B cell (primary cell): Measurements from ENCODE around the gene AKT1. TPM values are rescaled to one million over a fixed set of nuclear protein-coding genes. Genes with fewer than 3 reads are reported as not detected.
A peak's percentile ranks its signal among the peaks of the same experiment; 100 is the strongest.

Source experiments
- ATAC-seq: fragments of 200-7000 bp; cut with Tn5 transposase; one replicate; pipeline ENCODE4 v1.10.0; 2021; ENCODE audit warnings: low read depth, mild to moderate bottlenecking, moderate number of reproducible peaks, moderate library complexity
- CTCF ChIA-PET: fragments of 350-600 bp; sonication (Branson Sonifier 250); formaldehyde crosslinking; loops from one replicate; lab custom pipeline; 2021; ENCODE audit warnings: antibody characterized with exemption, inconsistent platforms; lab: Charles Lee
- POLR2A ChIA-PET: fragments of 350-600 bp; sonication (Branson Sonifier 250); formaldehyde crosslinking; loops from one replicate; lab custom pipeline; 2021; ENCODE audit warnings: antibody characterized with exemption; lab: Charles Lee
- DNase-seq: peaks from one replicate; pipeline ENCODE4 v3.0.0; 2013
- H2AFZ ChIP-seq: 2 replicates; pipeline ENCODE4 v1.6.1; 2012; ENCODE audit warnings: mild to moderate bottlenecking, low read depth, low read length; ENCODE audit not compliant: insufficient read depth, poor library complexity, severe bottlenecking
- H3K27ac ChIP-seq, 2 donors: 1 replicate in 1 of 2; 2 replicates in 1 of 2; pipeline ENCODE4 v1.5.1; 2012 to 2013; ENCODE audit warnings: low read length in 2 of 2, mild to moderate bottlenecking in 2 of 2, moderate library complexity in 1 of 2
- H3K27me3 ChIP-seq, 4 experiments: fragments of 200-600 bp in 1 of 4; sonication (generic) in 1 of 4; replicated peaks in 1 of 4; 1 replicate in 2 of 4; 2 replicates in 2 of 4; pipeline versions ENCODE4 v1.6.1 to v1.7.0; 2013 to 2016; ENCODE audit warnings: low read length in 3 of 4, mild to moderate bottlenecking in 2 of 4, mixed read lengths in 1 of 4, moderate library complexity in 1 of 4; ENCODE audit not compliant: insufficient read depth in 4 of 4, control insufficient read depth in 3 of 4; ENCODE audit errors: control extremely low read depth in 1 of 4
- H3K36me3 ChIP-seq, 2 experiments: replicated peaks in 1 of 2; 1 replicate in 1 of 2; 2 replicates in 1 of 2; pipeline versions ENCODE4 v1.6.1 to v1.7.1; 2013; ENCODE audit warnings: low read length in 1 of 2; ENCODE audit not compliant: insufficient read depth in 2 of 2, control insufficient read depth in 1 of 2; ENCODE audit errors: control extremely low read depth in 1 of 2, extremely low read depth in 1 of 2
- H3K4me1 ChIP-seq, 2 donors: fragments of 200-600 bp in 1 of 2; sonication (generic) in 1 of 2; 1 replicate in 1 of 2; 2 replicates in 1 of 2; pipeline versions ENCODE4 v1.5.1 to v1.6.1; 2013 to 2017; ENCODE audit warnings: low read length in 2 of 2; ENCODE audit not compliant: control insufficient read depth in 2 of 2, insufficient read depth in 2 of 2
- H3K4me2 ChIP-seq: replicated peaks from 2 replicates; pipeline ENCODE3; 2012; ENCODE audit warnings: mild to moderate bottlenecking, low read depth, low read length; ENCODE audit not compliant: poor library complexity, severe bottlenecking
- H3K4me3 ChIP-seq, 5 experiments: fragments of 200-600 bp in 1 of 5; sonication (generic) in 1 of 5; 1 replicate in 3 of 5; 2 replicates in 2 of 5; pipeline versions ENCODE4 v1.5.1 to v1.7.0; 2011 to 2016; ENCODE audit warnings: low read length in 4 of 5, mild to moderate bottlenecking in 4 of 5, low read depth in 2 of 5, control low read depth in 1 of 5, moderate library complexity in 1 of 5; ENCODE audit not compliant: insufficient read depth in 1 of 5; ENCODE audit errors: control extremely low read depth in 1 of 5, extremely low read depth in 1 of 5
- H3K79me2 ChIP-seq: fragments of 200-600 bp; sonication (generic); one replicate; pipeline ENCODE4 v1.6.0; 2016; ENCODE audit warnings: low read length; ENCODE audit not compliant: control insufficient read depth, insufficient read depth
- H3K9ac ChIP-seq: fragments of 200-600 bp; sonication (generic); 2 replicates; pipeline ENCODE4 v1.6.1; 2017; ENCODE audit warnings: mild to moderate bottlenecking, low read length, moderate library complexity
- H3K9me3 ChIP-seq, 3 donors: one replicate each; pipeline versions ENCODE4 v1.6.1 to v1.7.1; 2013; ENCODE audit warnings: low read length in 2 of 3; ENCODE audit not compliant: control insufficient read depth in 2 of 3, insufficient read depth in 1 of 3; ENCODE audit errors: control extremely low read depth in 1 of 3
- H4K20me1 ChIP-seq: 2 replicates; pipeline ENCODE4 v1.6.0; 2012; ENCODE audit warnings: mild to moderate bottlenecking, low read length; ENCODE audit not compliant: insufficient read depth, control insufficient read depth, poor library complexity, severe bottlenecking
- H3K27ac Mint-ChIP-seq: one replicate; pipeline ENCODE4 v1.8.0; 2021; ENCODE audit warnings: mixed read lengths
- H3K27me3 Mint-ChIP-seq: one replicate; pipeline ENCODE4 v1.8.0; 2021; ENCODE audit warnings: mixed read lengths
- H3K4me1 Mint-ChIP-seq: one replicate; pipeline ENCODE4 v1.8.0; 2021; ENCODE audit warnings: mixed read lengths
- H3K4me3 Mint-ChIP-seq: one replicate; pipeline ENCODE4 v1.8.0; 2021; ENCODE audit warnings: mixed read lengths
- H3K9me3 Mint-ChIP-seq: one replicate; pipeline ENCODE4 v1.8.0; 2022; ENCODE audit warnings: mixed read lengths; ENCODE audit not compliant: insufficient read depth
- EZH2 ChIP-seq: IDR thresholded peaks from 2 replicates; pipeline ENCODE4 v1.6.1; 2012; ENCODE audit warnings: borderline replicate concordance, low read depth, mild to moderate bottlenecking, moderate library complexity, low read length; ENCODE audit not compliant: insufficient read depth, poor library complexity, severe bottlenecking
- WGBS: methylation state at CpG from one replicate; pipeline ENCODE4 v1.1.5; 2013; ENCODE audit warnings: missing lambda C conversion rate; ENCODE audit not compliant: insufficient coverage; 5-methylcytosine and 5-hydroxymethylcytosine counted together
- intact Hi-C: fragments of 100-400 bp; cut with micrococcal nuclease; formaldehyde crosslinking; loops from one replicate; pipeline ENCODE4 v1.10.0; 2022
- polyA plus RNA-seq: library from polyadenylated mRNA; depleted of rRNA; stranded (reverse); fragments of >200 nt; gene quantifications from 2 replicates; pipeline ENCODE4 v1.2.3, GENCODE V29; 2012
- total RNA-seq, 2 donors: library from RNA; stranded (reverse); fragments of 120-200 nt in 1 of 2; gene quantifications; 1 replicate in 1 of 2; 2 replicates in 1 of 2; pipeline versions ENCODE4 v1.2.3 to v1.2.4, GENCODE V29; 2013 to 2022
- TF ChIP-seq, protein P1 (sequence below): fragments of 200-600 bp; IDR thresholded peaks from one replicate; pipeline ENCODE4 v1.8.0; 2022; ENCODE audit warnings: antibody characterized with exemption, mild to moderate bottlenecking

AKT1 gene
- total and polyA plus RNA-seq, 2 donors (not counting 1 experiment from before 2014, with no cell fraction given) = 71.1 to 90.1 TPM

DNA sequence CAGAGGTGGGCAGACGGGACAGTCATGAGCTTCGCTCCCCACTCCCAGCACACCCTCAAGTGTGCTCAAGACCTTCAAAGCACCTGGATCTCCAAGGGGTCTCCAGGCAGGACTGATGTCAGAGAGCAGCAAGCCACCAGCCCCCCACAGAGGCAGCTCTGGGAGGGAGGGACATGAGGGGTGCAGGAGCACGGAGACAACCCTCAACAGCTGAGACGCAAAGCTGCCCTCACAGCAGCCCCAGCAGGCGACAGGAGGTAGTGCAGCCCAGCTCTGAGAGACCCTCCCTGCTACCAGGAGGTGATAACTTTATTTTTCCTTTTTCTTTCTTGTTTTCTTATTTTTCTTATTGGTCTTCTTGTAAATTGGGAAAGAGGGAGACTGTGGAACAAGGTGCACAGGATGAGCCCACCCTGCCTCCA, 24.7 kb downstream of the AKT1 start:
- intact Hi-C loops = no loop called here
- CTCF ChIA-PET = interaction anchor here (0.5 to 6.1 kb wide), 6 partner anchors 17 to 230 kb away, joined by 3 to 89 read pairs (median 4); partner anchors contain the start of gene SIVA1
- no peaks in the 10 kb centered on the region for H3K9me3 Mint-ChIP-seq
- H3K4me1 ChIP-seq = peaks cover 0 to 8% of the 10 kb centered on the region in 2 donors
- H3K79me2 ChIP-seq = no peaks in the 10 kb centered on the region
- H3K4me3 Mint-ChIP-seq = no peak overlapping the region
- H4K20me1 ChIP-seq = no peaks in the 10 kb centered on the region
- H3K27ac ChIP-seq = no peak overlapping the region
- no CpG with 5 or more reads among the region's 5 CpGs for WGBS
- no peak overlapping the region for H3K4me3 ChIP-seq
- peaks cover 8% of the 10 kb centered on the region for H3K4me1 Mint-ChIP-seq
- peaks cover 0 to 14% (median 3%) of the 10 kb centered on the region in 3 donors for H3K9me3 ChIP-seq
- POLR2A ChIA-PET = no interaction called here
- no peaks in the 10 kb centered on the region for H3K27me3 ChIP-seq
- H3K9ac ChIP-seq = no peak overlapping the region
- H3K27ac Mint-ChIP-seq = no peak overlapping the region
- no peak overlapping the region for H3K4me2 ChIP-seq
- no peak overlapping the region for H2AFZ ChIP-seq
- TF ChIP-seq EZH2 = no peak
- TF ChIP-seq, protein P1, sequence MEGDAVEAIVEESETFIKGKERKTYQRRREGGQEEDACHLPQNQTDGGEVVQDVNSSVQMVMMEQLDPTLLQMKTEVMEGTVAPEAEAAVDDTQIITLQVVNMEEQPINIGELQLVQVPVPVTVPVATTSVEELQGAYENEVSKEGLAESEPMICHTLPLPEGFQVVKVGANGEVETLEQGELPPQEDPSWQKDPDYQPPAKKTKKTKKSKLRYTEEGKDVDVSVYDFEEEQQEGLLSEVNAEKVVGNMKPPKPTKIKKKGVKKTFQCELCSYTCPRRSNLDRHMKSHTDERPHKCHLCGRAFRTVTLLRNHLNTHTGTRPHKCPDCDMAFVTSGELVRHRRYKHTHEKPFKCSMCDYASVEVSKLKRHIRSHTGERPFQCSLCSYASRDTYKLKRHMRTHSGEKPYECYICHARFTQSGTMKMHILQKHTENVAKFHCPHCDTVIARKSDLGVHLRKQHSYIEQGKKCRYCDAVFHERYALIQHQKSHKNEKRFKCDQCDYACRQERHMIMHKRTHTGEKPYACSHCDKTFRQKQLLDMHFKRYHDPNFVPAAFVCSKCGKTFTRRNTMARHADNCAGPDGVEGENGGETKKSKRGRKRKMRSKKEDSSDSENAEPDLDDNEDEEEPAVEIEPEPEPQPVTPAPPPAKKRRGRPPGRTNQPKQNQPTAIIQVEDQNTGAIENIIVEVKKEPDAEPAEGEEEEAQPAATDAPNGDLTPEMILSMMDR = peak; percentile 50
- H3K27me3 Mint-ChIP-seq = no peaks in the 10 kb centered on the region
- ATAC-seq (no peak), DNase-seq (no peak)
- H3K36me3 ChIP-seq = peaks cover 0 to 10% of the 10 kb centered on the region in 2 experiments

- no peak overlapping the region for H3K9ac ChIP-seq
- ChIA-PET CTCF (interaction anchor here (0.5 to 6.1 kb wide), 5 partner anchors 18 to 231 kb away, joined by 3 to 89 read pairs (median 4); partner anchors contain the start of gene SIVA1), POLR2A (no interaction called here)
- peaks cover 0 to 10% of the 10 kb centered on the region in 2 experiments for H3K36me3 ChIP-seq
- 97% methylated on average over 23 of the region's 24 CpGs for WGBS
- Mint-ChIP-seq H3K4me1 (peaks cover 8% of the 10 kb centered on the region), H3K27me3 (no peaks in the 10 kb centered on the region), H3K4me3 (no peak overlapping the region), H3K9me3 (no peaks in the 10 kb centered on the region), H3K27ac (no peak overlapping the region)
- TF ChIP-seq, protein P1 = no peak
- no peak for TF ChIP-seq EZH2
- no peak overlapping the region for H3K4me2 ChIP-seq
- no peak overlapping the region for H2AFZ ChIP-seq
- no peaks in the 10 kb centered on the region for H3K79me2 ChIP-seq
- intact Hi-C loops = no loop called here
- H3K27ac ChIP-seq = no peak overlapping the region
- peaks cover 0 to 8% of the 10 kb centered on the region in 2 donors for H3K4me1 ChIP-seq
- no peak for ATAC-seq
- H3K27me3 ChIP-seq = no peaks in the 10 kb centered on the region
- H4K20me1 ChIP-seq = no peaks in the 10 kb centered on the region
- DNase-seq = no peak
- H3K4me3 ChIP-seq = no peak overlapping the region
- peaks cover 0 to 14% (median 3%) of the 10 kb centered on the region in 3 donors for H3K9me3 ChIP-seq
Observed at GRCh38 chr14:104770072-104770579, 25.4 kb downstream of the AKT1 start.
